OCI-LY7 (cell line): Measurements from ENCODE around the gene AOPEP. TPM values are rescaled to one million over a fixed set of nuclear protein-coding genes. Genes with fewer than 3 reads are reported as not detected.

ENCODE experiments used
- BruUV-seq: library from RNA; stranded (reverse); fragments of 400-500 nt; replicated peaks from 2 replicates; lab custom pipeline; 2021; lab: Mats Ljungman, UMichigan
- CTCF ChIA-PET: fragments of 300-600 bp; sonication (Branson Sonifier 250); formaldehyde crosslinking; loops from one replicate; lab custom pipeline; 2022; ENCODE audit warnings: antibody characterized with exemption; ENCODE audit not compliant: unreplicated experiment; lab: Charles Lee
- POLR2A ChIA-PET: fragments of 300-600 bp; sonication (Branson Sonifier 250); formaldehyde crosslinking; loops from one replicate; lab custom pipeline; 2022; ENCODE audit warnings: antibody characterized with exemption; lab: Charles Lee
- DNase-seq: peaks from one replicate; pipeline ENCODE4 v3.0.0-alpha.2; 2015; ENCODE audit warnings: low spot score
- H2AFZ ChIP-seq: fragments of 200-600 bp; sonication (generic), shearing (Covaris generic); 2 replicates; pipeline ENCODE4 v1.6.1; 2014; ENCODE audit warnings: mild to moderate bottlenecking, antibody characterized with exemption, low read length, moderate library complexity
- H3K27ac ChIP-seq: fragments of 200-600 bp; sonication (generic); 2 replicates; pipeline ENCODE4 v1.5.1; 2014; ENCODE audit warnings: mixed run types, low read depth, mild to moderate bottlenecking, moderate library complexity, low read length, inconsistent platforms; ENCODE audit not compliant: poor library complexity, severe bottlenecking
- H3K36me3 ChIP-seq: fragments of 200-600 bp; sonication (generic); 2 replicates; pipeline ENCODE4 v1.6.1; 2014; ENCODE audit warnings: mild to moderate bottlenecking, antibody characterized with exemption, low read length, moderate library complexity, mixed read lengths; ENCODE audit not compliant: insufficient read depth
- H3K4me1 ChIP-seq: fragments of 200-600 bp; sonication (generic); 2 replicates; pipeline ENCODE4 v1.5.1; 2014; ENCODE audit warnings: mild to moderate bottlenecking, low read length; ENCODE audit not compliant: insufficient read depth, poor library complexity, severe bottlenecking
- H3K4me2 ChIP-seq: fragments of 200-600 bp; sonication (generic); 2 replicates; pipeline ENCODE4 v1.6.1; 2014; ENCODE audit warnings: mild to moderate bottlenecking, low read length
- H3K4me3 ChIP-seq: fragments of 200-600 bp; sonication (generic); 2 replicates; pipeline ENCODE4 v1.5.1; 2014; ENCODE audit warnings: mild to moderate bottlenecking, low read depth, low read length; ENCODE audit not compliant: poor library complexity, severe bottlenecking
- H3K79me2 ChIP-seq: fragments of 200-600 bp; sonication (generic); 2 replicates; pipeline ENCODE4 v1.6.1; 2016; ENCODE audit warnings: low read depth, mild to moderate bottlenecking, low read length, moderate library complexity, mixed read lengths; ENCODE audit not compliant: insufficient read depth
- H3K9me2 ChIP-seq: fragments of 200-600 bp; sonication (generic); 2 replicates; pipeline ENCODE4 v1.6.1; 2016; ENCODE audit warnings: mild to moderate bottlenecking, low read length, mixed read lengths; ENCODE audit not compliant: insufficient read depth
- H3K9me3 ChIP-seq: fragments of 200-600 bp; sonication (generic); 2 replicates; pipeline ENCODE4 v1.6.1; 2014; ENCODE audit warnings: mild to moderate bottlenecking, mixed run types, low read length, mixed read lengths
- H4K20me1 ChIP-seq: fragments of 200-600 bp; sonication (generic); 2 replicates; pipeline ENCODE4 v1.6.1; 2014; ENCODE audit warnings: mild to moderate bottlenecking, antibody characterized with exemption, low read length, moderate library complexity, mixed read lengths; ENCODE audit not compliant: insufficient read depth
- CTCF ChIP-seq: fragments of 200-600 bp; sonication (generic); conservative IDR thresholded peaks from 2 replicates; pipeline ENCODE4 v1.5.1; 2014; ENCODE audit warnings: mild to moderate bottlenecking, antibody characterized with exemption, low read length, moderate library complexity, mixed read lengths
- EZH2phosphoT487 ChIP-seq: fragments of 200-600 bp; sonication (generic); IDR thresholded peaks from 2 replicates; pipeline ENCODE4 v1.6.1; 2018; ENCODE audit warnings: low read depth, borderline replicate concordance, mild to moderate bottlenecking, mixed run types, antibody characterized with exemption, low read length, moderate library complexity, mixed read lengths
- intact Hi-C: fragments of 100-400 bp; cut with micrococcal nuclease; formaldehyde crosslinking; loops from one replicate; pipeline ENCODE4 v1.10.0; 2022; ENCODE audit not compliant: unreplicated experiment
- total RNA-seq, 2 experiments: library from RNA; depleted of rRNA in 1 of 2; stranded (reverse); fragments of >200 nt in 1 of 2; shearing (Covaris generic) in 1 of 2; gene quantifications; 2 replicates each; pipeline ENCODE4 v1.2.3, GENCODE V29; 2014 to 2022

AOPEP gene
- total RNA-seq, 2 experiments from 2014 or later, result 17.3 to 24.3 TPM

- H3K4me3 ChIP-seq, result no peak overlapping the region
- H3K4me1 ChIP-seq, result peaks cover 7% of the 10 kb centered on the region
- ChIA-PET CTCF (no interaction called here), POLR2A (interaction anchor here (0.5 kb wide), 1 partner anchor 192 kb away, joined by 3 read pairs; no protein-coding TSS in a partner anchor)
- no peaks in the 10 kb centered on the region for H4K20me1 ChIP-seq
- no peaks in the 10 kb centered on the region for H3K36me3 ChIP-seq
- H2AFZ ChIP-seq, result no peak overlapping the region
- peak; percentile 8 for DNase-seq
- H3K4me2 ChIP-seq, result peak overlapping the region; percentile 21; the same call in 1 of the 2 replicates
- no TSS peak for BruUV-seq
- no peaks in the 10 kb centered on the region for H3K9me3 ChIP-seq
- intact Hi-C loops, result no loop called here
- H3K27ac ChIP-seq, result no peak overlapping the region
- H3K9me2 ChIP-seq, result no peaks in the 10 kb centered on the region
- H3K79me2 ChIP-seq, result no peaks in the 10 kb centered on the region
- no peak for TF ChIP-seq CTCF
- TF ChIP-seq EZH2phosphoT487, result no peak
Observed at GRCh38 chr9:94821098-94821887, 94.8 kb downstream of the AOPEP start.

- CTCF ChIA-PET, result interaction anchor here (0.5 to 0.6 kb wide), 2 partner anchors 23 to 108 kb away, joined by 3 to 5 read pairs; no protein-coding TSS in a partner anchor
- Histone ChIP-seq H2AFZ (no peak overlapping the region), H3K36me3 (no peaks in the 10 kb centered on the region), H3K9me3 (no peaks in the 10 kb centered on the region), H3K79me2 (no peaks in the 10 kb centered on the region), H3K4me2 (no peak overlapping the region), H3K27ac (no peak overlapping the region), H3K4me3 (no peak overlapping the region), H3K9me2 (no peaks in the 10 kb centered on the region), H3K4me1 (peaks cover 7% of the 10 kb centered on the region), H4K20me1 (no peaks in the 10 kb centered on the region)
- intact Hi-C loops, result no loop called here
- POLR2A ChIA-PET, result interaction anchor here (0.6 to 0.7 kb wide), 2 partner anchors 39 to 48 kb away, joined by 3 to 6 read pairs; no protein-coding TSS in a partner anchor
- no peak for TF ChIP-seq CTCF
- no peak for TF ChIP-seq EZH2phosphoT487
- no TSS peak for BruUV-seq
- no peak for DNase-seq
Observed at GRCh38 chr9:94822273-94822672, 95.8 kb downstream of the AOPEP start.

GRCh38 chr9:94823710-94824109, 97.2 kb downstream of the AOPEP start:
- TF ChIP-seq EZH2phosphoT487 (no peak), CTCF (no peak)
- Histone ChIP-seq H3K4me2 (no peak overlapping the region), H2AFZ (no peak overlapping the region), H3K36me3 (no peaks in the 10 kb centered on the region), H3K79me2 (no peaks in the 10 kb centered on the region), H4K20me1 (no peaks in the 10 kb centered on the region), H3K27ac (no peak overlapping the region), H3K9me2 (no peaks in the 10 kb centered on the region), H3K9me3 (no peaks in the 10 kb centered on the region), H3K4me1 (peaks cover 7% of the 10 kb centered on the region), H3K4me3 (no peak overlapping the region)
- no peak for DNase-seq
- POLR2A ChIA-PET, result interaction anchor here (0.5 to 1.1 kb wide), 2 partner anchors 9 to 43 kb away, joined by 3 read pairs; no protein-coding TSS in a partner anchor
- BruUV-seq, result no TSS peak
- CTCF ChIA-PET, result no interaction called here
- intact Hi-C loops, result no loop called here
